OCI-LY7 (cell line): Measurements from ENCODE around the gene ALDH3A1.

Experiments used
- EZH2phosphoT487 ChIP-seq: fragments of 200-600 bp; sonication (generic); IDR thresholded peaks from 2 replicates; pipeline ENCODE4 v1.6.1; 2018; ENCODE audit warnings: low read depth, borderline replicate concordance, mild to moderate bottlenecking, mixed run types, antibody characterized with exemption, low read length, moderate library complexity, mixed read lengths
- TF ChIP-seq, protein P1 (sequence below): fragments of 200-600 bp; sonication (generic); conservative IDR thresholded peaks from 2 replicates; pipeline ENCODE4 v1.5.1; 2014; ENCODE audit warnings: mild to moderate bottlenecking, antibody characterized with exemption, low read length, moderate library complexity, mixed read lengths

DNA sequence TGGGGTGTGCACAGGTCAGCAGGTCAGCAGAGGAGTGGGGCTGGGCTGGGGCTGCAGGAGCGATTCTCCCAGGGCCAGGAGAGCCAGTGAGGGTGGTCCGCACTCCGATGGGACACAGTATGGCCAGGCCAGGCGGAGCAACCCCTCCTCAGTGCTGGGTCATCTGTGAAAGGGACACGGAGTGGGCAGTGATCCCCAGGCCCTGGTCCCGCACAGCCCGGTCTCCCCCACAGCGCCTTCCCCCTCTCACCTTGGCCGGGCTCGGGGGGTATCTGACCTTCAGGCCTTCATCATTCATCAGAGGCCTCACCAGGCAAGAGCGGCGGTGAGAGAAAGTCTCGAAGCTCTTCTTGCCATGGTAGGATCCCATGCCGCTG, 10.0 kb downstream of the ALDH3A1 start:
- TF ChIP-seq, protein P1, sequence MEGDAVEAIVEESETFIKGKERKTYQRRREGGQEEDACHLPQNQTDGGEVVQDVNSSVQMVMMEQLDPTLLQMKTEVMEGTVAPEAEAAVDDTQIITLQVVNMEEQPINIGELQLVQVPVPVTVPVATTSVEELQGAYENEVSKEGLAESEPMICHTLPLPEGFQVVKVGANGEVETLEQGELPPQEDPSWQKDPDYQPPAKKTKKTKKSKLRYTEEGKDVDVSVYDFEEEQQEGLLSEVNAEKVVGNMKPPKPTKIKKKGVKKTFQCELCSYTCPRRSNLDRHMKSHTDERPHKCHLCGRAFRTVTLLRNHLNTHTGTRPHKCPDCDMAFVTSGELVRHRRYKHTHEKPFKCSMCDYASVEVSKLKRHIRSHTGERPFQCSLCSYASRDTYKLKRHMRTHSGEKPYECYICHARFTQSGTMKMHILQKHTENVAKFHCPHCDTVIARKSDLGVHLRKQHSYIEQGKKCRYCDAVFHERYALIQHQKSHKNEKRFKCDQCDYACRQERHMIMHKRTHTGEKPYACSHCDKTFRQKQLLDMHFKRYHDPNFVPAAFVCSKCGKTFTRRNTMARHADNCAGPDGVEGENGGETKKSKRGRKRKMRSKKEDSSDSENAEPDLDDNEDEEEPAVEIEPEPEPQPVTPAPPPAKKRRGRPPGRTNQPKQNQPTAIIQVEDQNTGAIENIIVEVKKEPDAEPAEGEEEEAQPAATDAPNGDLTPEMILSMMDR, result no peak
- no peak for TF ChIP-seq EZH2phosphoT487
